Posterior vena cava (tissue), 2 donors: Measurements from ENCODE around the gene CTPS1. TPM values are rescaled to one million over a fixed set of nuclear protein-coding genes. Genes with fewer than 3 reads are reported as not detected.

Source experiments
- DNase-seq: peaks from one replicate; pipeline ENCODE4 v3.0.0-alpha.2; 2020; ENCODE audit warnings: low spot score
- intact Hi-C, 2 donors: fragments of 100-400 bp; cut with DNase I; formaldehyde crosslinking; loops; one replicate each; pipeline versions ENCODE4 v1.14.1 to v1.14.2; 2022 to 2023
- total RNA-seq, 2 donors: library from RNA; stranded (reverse); fragmentation: NEBNext Ultra II Directional; extraction: Animal tissue kit (Norgen Biotek cat#: 25700); gene quantifications; one replicate each; pipeline ENCODE4 v1.2.1, GENCODE V29; 2021
- donor health status: DM: yes; HTN: yes; CAD: no.
- donor health status: DM: yes; HTN: yes; CAD: no.

The CTPS1 gene
- total RNA-seq, 2 donors from 2014 or later = 37.7 to 39.1 TPM

GRCh38 chr1:41017141-41018017 lies 37.9 kb downstream of the CTPS1 start:
- intact Hi-C loops = no loop called here
- DNase-seq = no peak

- intact Hi-C loops = no loop called here
- DNase-seq = no peak
These were observed 38.5 kb downstream of the CTPS1 start for GRCh38 chr1:41018018-41018410.

DNA sequence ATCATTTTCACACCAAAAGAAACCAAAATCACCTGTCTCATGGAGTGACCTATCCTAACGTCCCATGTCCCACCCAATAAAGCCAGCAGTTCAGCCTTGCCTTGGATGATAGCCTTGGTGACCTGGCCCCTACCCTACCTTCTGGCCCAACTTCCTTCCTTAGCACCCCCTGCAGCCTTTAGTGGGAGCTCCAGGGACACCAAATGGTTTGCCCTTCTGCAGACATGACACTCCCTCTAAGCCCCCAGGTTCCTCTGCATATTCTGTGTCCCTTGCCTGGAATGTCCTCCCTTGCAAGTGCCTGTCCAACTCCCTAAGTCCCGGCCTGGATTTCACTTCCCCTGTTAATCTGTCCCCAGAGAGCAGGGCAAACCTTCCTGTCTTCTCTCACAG lies 39.9 kb downstream of the CTPS1 start:
- no peak for DNase-seq
- intact Hi-C loops = no loop called here

DNA sequence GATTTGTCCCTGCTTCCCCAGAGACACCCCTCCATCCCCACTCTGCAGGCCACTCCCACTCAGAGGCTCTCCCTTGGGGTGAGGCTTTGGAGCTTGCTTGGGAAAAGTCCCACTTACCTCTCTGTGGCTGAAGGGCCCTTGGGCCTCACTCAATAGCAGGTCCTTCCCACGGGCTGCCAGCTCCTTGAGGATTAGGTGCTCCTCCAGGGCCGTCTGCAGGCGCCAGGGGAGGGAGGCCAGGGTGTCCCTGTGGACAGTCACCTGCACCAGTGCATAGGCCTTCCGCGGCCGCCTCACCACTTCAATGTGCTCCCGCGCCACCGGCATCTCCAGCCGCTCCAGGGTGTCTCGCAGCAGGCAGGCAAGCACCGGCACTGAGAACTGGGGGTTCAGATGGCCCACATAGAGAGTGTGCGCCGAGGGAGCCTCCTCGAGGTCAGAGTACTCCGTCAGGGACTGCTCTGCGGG lies 40.6 kb downstream of the CTPS1 start:
- no peak for DNase-seq
- intact Hi-C loops = no loop called here

GRCh38 chr1:41020654-41021053 lies 41.2 kb downstream of the CTPS1 start:
- intact Hi-C loops = no loop called here
- no peak for DNase-seq

- intact Hi-C loops = no loop called here
- no peak for DNase-seq
These were observed 42.2 kb downstream of the CTPS1 start, which contains the start of gene SLFNL1 for GRCh38 chr1:41021526-41022308. Gene SLFNL1, minus strand, starts transcription at chr1:41021725. Its CDS starts 1,065 bp downstream, at chr1:41020660.

DNA sequence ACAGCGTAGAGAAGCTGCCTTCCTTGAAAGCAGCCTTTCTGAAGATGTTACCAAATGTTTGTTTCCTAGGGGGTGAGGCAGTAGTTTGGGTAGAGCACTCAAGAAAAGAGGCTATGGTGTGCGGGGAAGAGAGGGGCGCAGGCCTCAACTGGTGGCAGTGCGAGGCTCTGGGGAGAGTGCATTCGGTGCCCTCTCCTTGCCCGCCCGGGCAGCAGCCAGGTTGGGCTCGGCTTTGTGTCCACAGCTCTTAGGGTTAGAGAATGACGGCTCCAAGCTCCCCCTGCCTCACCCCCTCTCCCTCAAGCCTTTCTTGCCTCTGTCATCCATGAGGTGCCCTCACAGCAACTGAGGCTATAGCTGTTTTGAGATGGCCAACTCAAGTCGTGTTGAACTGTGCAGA lies 42.9 kb downstream of the CTPS1 start:
- no peak for DNase-seq
- intact Hi-C loops = no loop called here

GRCh38 chr1:41023279-41023990 lies 43.9 kb downstream of the CTPS1 start:
- DNase-seq = no peak
- intact Hi-C loops = no loop called here

DNA sequence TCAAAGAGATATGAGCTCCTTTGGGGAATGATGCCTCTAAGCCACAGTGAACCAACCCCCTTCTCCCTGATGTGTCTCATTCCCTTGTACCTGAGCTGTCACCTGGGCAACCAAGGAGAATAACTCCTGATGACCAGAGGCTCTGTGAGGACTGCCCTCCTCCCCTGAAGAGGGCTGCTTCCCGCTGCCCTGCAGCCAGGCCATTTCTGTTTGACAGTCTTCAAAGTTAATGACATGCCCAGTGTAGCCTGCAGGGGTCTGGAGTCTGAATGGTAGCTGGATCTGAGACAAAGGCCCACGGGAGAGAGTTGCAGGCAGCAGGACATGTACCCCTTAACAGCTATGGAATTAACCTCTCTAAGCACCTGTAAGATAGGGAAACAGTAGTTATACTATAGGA lies 45.5 kb downstream of the CTPS1 start:
- intact Hi-C loops = no loop called here
- no peak for DNase-seq

- intact Hi-C loops = no loop called here
- no peak for DNase-seq
These were observed 46.7 kb downstream of the CTPS1 start for GRCh38 chr1:41025979-41026819.

DNA sequence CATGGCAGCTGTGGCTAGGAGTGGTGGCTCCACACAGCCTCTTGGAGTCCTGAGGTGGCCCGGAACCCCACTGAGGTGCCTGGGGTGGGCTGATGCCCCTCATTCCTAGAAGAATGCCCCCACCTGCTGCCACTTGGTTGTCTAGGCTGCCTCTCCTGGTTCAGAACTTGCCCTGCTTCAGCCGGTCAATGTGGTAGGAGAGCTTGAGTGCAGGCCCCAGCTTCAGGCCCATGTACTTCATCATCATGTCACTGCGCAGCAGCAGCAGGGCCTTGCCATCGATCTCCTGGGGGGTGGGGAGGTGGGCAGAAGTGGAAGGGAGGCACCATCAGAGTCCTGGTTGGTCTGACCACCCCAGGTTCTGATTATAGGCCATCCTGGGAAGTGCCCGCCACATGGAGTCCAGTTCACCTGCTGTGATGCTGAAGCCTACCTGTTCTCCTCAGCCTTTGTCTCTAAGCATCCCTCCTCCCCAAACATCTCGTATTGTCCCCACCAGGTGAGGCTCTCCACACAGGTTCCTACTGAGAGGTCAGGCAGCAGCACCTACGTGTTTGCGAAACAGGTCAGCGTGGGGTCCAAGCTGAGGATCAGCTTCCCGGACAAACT lies 48.6 kb downstream of the CTPS1 start:
- intact Hi-C loops = no loop called here
- DNase-seq = no peak

GRCh38 chr1:41030872-41031616 lies 51.5 kb downstream of the CTPS1 start:
- DNase-seq = no peak
- intact Hi-C loops = no loop called here

DNA sequence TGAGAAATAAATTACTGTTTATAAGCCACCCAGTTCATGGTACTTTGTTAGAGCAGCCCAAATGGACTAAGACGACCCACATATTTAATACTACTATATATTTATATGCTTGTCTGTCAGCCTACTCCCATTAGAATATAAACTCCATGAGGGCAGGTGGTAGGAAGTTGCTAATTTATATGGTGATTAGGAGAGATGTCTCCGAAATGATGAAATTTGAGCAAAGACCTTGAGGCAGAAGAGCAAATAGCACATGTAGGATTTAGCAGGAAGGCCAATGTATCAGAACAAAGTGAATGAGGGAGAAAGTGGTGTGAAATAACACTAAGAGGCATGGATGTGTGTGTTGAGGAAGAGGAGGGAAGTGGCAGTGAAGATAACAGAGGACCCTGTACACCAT lies 52.7 kb downstream of the CTPS1 start:
- intact Hi-C loops = no loop called here
- DNase-seq = no peak

- intact Hi-C loops = no loop called here
- DNase-seq = no peak
These were observed 53.8 kb downstream of the CTPS1 start for GRCh38 chr1:41033272-41033671.

DNA sequence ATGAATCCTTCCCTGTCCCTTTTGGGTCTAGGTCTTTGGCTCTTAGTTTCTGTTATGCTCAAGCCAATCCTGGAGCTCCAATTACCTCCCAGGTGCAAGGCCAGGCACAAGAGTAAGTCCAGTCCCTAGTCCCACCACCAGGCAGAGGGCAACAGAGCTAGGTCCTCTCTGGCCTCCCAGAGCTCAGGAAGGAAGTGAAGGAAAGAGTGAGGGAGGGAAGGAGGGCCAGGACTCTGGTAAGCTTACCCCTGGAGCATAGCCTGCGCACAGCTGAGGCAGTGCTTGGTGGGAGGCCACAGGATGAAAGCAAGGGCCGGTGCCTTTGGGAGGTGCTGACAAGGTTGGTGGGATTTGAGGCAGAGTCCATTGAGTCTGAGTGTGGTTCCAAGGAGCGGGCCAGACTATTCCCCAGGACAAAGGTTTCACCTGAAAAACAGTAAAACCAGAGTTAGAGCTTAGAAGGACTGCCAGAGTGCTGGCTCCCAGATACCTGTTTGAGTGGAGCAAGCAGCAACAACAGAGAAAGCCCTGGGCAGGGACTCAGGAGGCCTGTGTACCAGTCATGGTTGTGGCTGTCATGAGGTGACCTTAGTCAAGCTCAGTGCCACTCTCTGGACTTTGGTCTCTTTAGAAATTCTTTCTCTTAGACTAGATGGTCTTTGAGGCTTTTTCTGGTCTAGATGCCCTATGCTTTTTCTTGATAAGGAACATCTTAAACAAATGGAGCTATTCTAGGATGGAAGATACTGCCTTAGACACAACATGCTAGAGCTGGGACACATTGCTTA lies 57.8 kb downstream of the CTPS1 start:
- DNase-seq = no peak
- intact Hi-C loops = loop anchor here in 1 of 2 donors (5.0 kb wide), 1 partner anchor 930 kb away; no protein-coding TSS in a partner anchor

GRCh38 chr1:41038110-41038509 lies 58.6 kb downstream of the CTPS1 start:
- no peak for DNase-seq
- intact Hi-C loops = loop anchor here in 1 of 2 donors (5.0 kb wide), 1 partner anchor 931 kb away; no protein-coding TSS in a partner anchor
